Mammary epithelial cell (primary cell): ENCODE data around the gene ALDH3B2.
"Not testable (repeated sequence)": the region's sequence is repeated elsewhere in the genome, so short reads cannot be mapped to it uniquely, and the experiment has no call there.

Experiments
- CTCF ChIP-seq, 2 donors: IDR thresholded peaks in 1 of 2; conservative IDR thresholded peaks in 1 of 2; 2 replicates each; pipeline ENCODE4 v1.5.1; 2011 to 2012; ENCODE audit warnings: inconsistent platforms in 2 of 2, low read length in 2 of 2, mild to moderate bottlenecking in 2 of 2, control low read depth in 1 of 2, low read depth in 1 of 2; ENCODE audit not compliant: insufficient read depth in 1 of 2; ENCODE audit errors: extremely low read depth in 1 of 2
- EZH2 ChIP-seq: IDR thresholded peaks from 2 replicates; pipeline ENCODE4 v1.6.1; 2012; ENCODE audit warnings: low read length, inconsistent platforms, borderline replicate concordance

- TF ChIP-seq CTCF (conservative IDR thresholded peaks at IDR 0.05 in 1 of 2, IDR thresholded peaks at IDR 0.05 in 1 of 2; ENCODE audit: extremely low read depth in 1 of 2, insufficient read depth in 1 of 2, low read depth in 1 of 2, low read length in 2 of 2); EZH2: not testable (repeated sequence)
Observed at GRCh38 chr11:67660752-67661151, 13.7 kb downstream of the ALDH3B2 start.
